Mesodermal cell (in vitro differentiated cells): ENCODE measurements around the gene ITGA1.
"Not testable (repeated sequence)": the region's sequence is repeated elsewhere in the genome, so short reads cannot be mapped to it uniquely, and the experiment has no call there.

ENCODE experiments used
- H3K27ac ChIP-seq: 2 replicates; pipeline ENCODE4 v1.7.0; 2013; ENCODE audit warnings: mild to moderate bottlenecking, low read depth, low read length, moderate library complexity; ENCODE audit not compliant: severe bottlenecking
- H3K36me3 ChIP-seq: 2 replicates; pipeline ENCODE4 v1.7.1; 2013; ENCODE audit warnings: mild to moderate bottlenecking, low read length, moderate library complexity; ENCODE audit not compliant: control insufficient read depth, insufficient read depth
- H3K4me1 ChIP-seq: one replicate; pipeline ENCODE4 v1.7.1; 2013; ENCODE audit warnings: mild to moderate bottlenecking, low read length; ENCODE audit not compliant: insufficient read depth, control insufficient read depth, poor library complexity, severe bottlenecking
- H3K4me3 ChIP-seq: 2 replicates; pipeline ENCODE4 v1.7.0; 2013; ENCODE audit warnings: low read length, control low read depth, mild to moderate bottlenecking; ENCODE audit not compliant: insufficient read depth, poor library complexity, severe bottlenecking; ENCODE audit errors: extremely low read depth
- H3K9me3 ChIP-seq: 2 replicates; pipeline ENCODE4 v1.7.1; 2013; ENCODE audit warnings: mild to moderate bottlenecking, low read length, moderate library complexity; ENCODE audit not compliant: control insufficient read depth
- WGBS, 2 experiments: methylation state at CpG; one replicate each; pipeline ENCODE4 v1.1.5; 2013; ENCODE audit warnings: missing lambda C conversion rate in 2 of 2; ENCODE audit not compliant: insufficient coverage in 2 of 2; 5-methylcytosine and 5-hydroxymethylcytosine counted together

The ITGA1 gene

DNA sequence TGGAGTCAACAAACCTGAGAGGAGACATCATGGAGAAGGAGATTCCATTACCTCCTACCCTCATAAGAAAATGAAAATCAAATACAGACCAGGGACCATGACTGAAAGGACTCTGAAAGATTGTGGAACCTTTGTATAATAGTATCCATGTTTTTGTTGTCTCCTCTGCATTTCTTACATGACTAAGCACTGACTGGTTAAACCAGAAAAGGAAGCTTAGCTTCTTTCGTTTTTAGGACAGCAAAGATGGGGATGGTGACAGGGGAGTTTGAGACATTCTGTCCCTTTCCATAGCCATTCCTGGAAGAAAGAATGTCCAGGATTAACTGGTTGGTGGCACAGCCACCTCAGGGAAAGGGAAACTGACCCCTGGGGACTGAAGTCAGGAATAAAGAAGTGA, 22.2 kb downstream of the ITGA1 start:
- H3K9me3 ChIP-seq: no peaks in the 10 kb centered on the region
- H3K4me3 ChIP-seq: no peak overlapping the region
- peak overlapping the region; percentile 12 for H3K27ac ChIP-seq
- peaks cover 11% of the 10 kb centered on the region for H3K36me3 ChIP-seq
- WGBS, 2 experiments: 88% methylated on average over 1 of the region's 1 CpG; no CpG with 5 or more reads in 1 of the 2 experiments
- H3K4me1 ChIP-seq: peaks cover 28% of the 10 kb centered on the region

DNA sequence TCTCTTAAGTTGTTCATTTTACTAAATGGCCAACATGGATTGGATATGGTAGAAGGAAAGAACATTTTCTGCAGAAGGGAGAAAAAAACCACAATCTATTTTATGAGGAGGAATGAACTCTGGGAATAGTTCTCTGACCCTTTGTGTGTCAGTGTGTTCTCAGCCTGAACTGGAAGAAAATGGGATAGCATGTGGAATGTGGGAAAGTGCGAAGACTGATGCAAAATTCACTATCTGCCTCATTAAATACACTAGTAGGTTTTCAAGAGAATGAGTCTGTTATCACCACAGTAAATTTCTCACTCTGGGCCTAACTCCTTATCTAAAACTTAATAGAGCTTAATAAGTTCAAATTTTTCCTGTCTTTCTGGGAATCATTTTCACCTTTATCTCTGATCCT, 22.7 kb downstream of the ITGA1 start:
- no peaks in the 10 kb centered on the region for H3K9me3 ChIP-seq
- H3K27ac ChIP-seq: peak overlapping the region; percentile 12
- H3K36me3 ChIP-seq: peaks cover 9% of the 10 kb centered on the region
- peaks cover 24% of the 10 kb centered on the region for H3K4me1 ChIP-seq
- no CpG with 5 or more reads among the region's 1 CpG for WGBS, 2 experiments
- no peak overlapping the region for H3K4me3 ChIP-seq

DNA sequence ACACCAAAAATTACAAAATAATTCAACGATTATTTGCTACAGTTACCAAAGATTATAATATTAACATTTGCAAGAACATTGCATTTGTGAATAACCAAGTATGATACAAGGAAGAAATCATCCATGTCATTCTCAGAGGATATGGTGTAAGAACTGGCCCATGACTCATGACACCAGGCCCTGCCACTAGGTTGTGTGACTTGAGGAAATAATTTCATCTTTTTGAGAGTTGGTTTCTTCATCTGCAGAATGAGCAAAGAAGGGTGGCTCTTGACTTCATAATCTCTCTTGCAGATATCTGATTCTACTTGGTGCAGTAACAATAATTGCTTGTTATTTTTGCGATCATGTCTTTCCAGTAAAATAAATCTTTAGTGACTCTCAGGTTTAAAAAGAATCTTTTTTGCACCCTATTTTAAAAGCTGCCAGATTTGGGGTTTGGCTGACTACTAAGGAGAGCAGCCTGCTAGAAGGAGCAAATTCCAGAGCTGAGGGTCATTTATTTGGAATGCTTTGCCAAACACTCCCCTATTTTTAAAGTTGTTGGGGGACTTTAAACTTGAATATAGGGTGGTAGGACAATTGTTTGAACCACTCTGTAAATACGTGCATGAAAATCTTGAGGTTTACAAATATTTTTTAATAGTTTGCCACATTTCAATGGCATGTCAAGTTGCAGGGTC, 23.5 kb downstream of the ITGA1 start:
- no CpG with 5 or more reads among the region's 3 CpGs for WGBS, 2 experiments
- Histone ChIP-seq H3K27ac (peak overlapping the region; percentile 58), H3K4me1 (peaks cover 24% of the 10 kb centered on the region), H3K4me3 (no peak overlapping the region), H3K9me3 (no peaks in the 10 kb centered on the region), H3K36me3 (peaks cover 5% of the 10 kb centered on the region)

DNA sequence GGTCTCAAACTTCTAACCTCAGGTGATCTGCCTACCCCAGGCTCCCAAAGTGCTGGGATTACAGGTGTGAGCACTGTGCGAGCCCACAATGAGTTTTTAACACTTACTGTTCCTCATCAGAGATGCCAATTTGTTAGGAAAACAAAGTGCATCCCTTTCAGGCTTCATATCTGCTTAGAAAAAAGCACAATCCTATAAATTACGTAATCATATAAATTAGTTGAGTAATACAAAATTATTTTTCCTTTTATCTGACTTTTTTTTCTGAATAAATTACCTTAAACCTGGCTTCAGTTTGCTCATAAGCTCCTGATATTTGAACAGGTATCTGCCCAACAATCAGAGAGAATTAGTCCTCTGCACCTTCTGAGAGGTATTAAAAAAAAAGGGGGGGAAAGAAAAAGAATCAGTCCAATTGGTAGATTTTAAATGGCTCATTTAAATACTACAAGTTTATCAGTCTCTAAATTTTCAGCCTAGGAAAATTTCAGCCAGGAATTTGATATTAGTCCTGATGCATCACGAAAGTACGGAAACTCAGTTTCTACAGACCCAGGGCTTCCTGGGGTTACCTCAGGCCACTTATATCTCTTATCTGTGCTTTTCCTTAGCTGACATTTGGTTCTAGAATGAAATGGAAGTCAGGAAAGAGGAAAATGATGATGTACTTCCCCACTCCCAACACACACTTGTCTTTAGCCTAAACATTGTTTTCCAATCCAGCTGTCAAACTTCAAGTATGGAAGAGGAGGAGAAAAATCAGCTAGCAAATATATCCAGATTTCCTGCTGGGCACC, 26.8 kb downstream of the ITGA1 start:
- Histone ChIP-seq H3K4me1 (peaks cover 22% of the 10 kb centered on the region), H3K4me3 (no peak overlapping the region), H3K36me3 (peaks cover 5% of the 10 kb centered on the region), H3K9me3 (no peaks in the 10 kb centered on the region), H3K27ac (no peak overlapping the region)
- 95 to 100% methylated on average over 3 of the region's 4 CpGs for WGBS, 2 experiments

DNA sequence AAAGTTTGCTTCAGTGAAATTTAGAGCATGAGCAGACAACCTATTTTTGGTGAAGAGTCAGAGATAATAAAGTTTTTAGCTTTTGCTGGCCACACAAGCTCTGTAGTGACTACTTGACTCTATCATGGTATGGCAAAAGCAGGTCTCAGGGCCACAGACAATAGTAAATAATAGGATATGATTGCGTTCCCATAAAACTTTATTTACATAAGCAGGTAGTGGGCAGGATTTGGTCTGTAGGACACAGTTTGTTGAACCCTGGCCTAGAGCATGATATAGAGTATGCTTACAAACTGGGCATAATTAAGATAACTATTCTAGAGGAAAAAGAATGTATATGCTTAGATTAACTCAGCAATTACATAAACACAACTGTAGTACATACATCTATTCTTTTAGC, 30.1 kb downstream of the ITGA1 start:
- peaks cover 5% of the 10 kb centered on the region for H3K36me3 ChIP-seq
- H3K4me1 ChIP-seq: no peaks in the 10 kb centered on the region
- H3K4me3 ChIP-seq: no peak overlapping the region
- no peaks in the 10 kb centered on the region for H3K9me3 ChIP-seq
- no CpG with 5 or more reads among the region's 1 CpG for WGBS, 2 experiments
- no peak overlapping the region for H3K27ac ChIP-seq

DNA sequence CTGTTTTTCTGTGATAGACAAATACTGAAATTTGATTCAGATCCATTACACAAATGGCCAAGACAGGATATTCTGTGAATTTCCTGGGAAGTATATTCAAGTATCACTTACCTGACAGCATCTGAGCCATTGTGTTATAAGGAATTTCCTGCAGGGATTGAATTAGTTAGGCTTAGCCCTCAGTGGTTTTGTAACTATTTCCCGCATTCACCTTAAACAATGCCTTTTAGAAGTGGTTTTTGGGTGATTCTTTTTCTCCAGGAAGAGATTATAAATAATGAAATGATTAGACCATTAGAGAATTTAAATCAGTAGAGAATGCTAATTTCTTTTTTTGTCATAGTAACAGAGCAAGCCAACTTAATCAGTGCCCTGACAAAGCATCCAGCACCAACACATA, 30.6 kb downstream of the ITGA1 start:
- peaks cover 5% of the 10 kb centered on the region for H3K36me3 ChIP-seq
- no peaks in the 10 kb centered on the region for H3K4me1 ChIP-seq
- no CpG with 5 or more reads among the region's 1 CpG for WGBS, 2 experiments
- H3K9me3 ChIP-seq: no peaks in the 10 kb centered on the region
- H3K4me3 ChIP-seq: no peak overlapping the region
- no peak overlapping the region for H3K27ac ChIP-seq

DNA sequence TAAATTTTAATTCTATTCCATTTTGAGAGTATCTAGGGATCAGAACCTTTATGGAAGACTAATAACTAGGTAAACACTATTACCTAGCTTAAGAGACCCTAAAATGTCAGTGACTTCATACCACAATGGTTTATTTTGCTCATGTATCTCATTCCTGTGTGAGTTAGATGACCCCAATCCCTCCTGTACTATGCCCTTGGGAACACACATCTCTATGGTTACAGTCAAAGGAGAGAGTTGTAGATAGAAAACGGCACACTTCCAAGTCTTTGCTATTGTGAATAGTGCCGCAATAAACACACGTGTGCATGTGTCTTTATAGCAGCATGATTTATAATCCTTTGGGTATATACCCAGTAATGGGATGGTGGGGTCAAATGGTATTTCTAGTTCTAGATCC, 31.1 kb downstream of the ITGA1 start:
- H3K27ac ChIP-seq, H3K9me3 ChIP-seq, H3K4me3 ChIP-seq, H3K4me1 ChIP-seq, H3K36me3 ChIP-seq: not testable (repeated sequence)
- no CpG with 5 or more reads among the region's 3 CpGs for WGBS, 2 experiments

DNA sequence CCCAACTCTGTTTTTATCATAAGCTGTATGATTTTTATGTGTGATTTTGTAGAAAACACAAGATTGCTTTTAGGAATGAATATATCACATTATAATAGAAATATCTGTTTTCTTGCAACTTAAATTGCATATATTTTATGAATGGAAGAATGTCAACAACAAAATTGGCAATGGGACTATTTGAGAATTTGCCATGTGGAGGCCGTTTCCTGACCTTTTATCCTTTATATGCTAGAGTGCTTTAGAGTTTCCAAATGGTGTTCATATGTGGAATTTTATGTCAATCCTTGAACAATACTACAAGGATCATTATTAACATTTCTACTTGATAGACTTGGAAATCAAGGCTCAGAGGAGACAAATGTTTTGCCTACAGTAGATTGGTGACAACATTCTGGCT, 34.2 kb downstream of the ITGA1 start:
- H3K4me1 ChIP-seq: no peaks in the 10 kb centered on the region
- H3K9me3 ChIP-seq: no peaks in the 10 kb centered on the region
- no CpG with 5 or more reads among the region's 1 CpG for WGBS, 2 experiments
- H3K4me3 ChIP-seq: no peak overlapping the region
- peaks cover 3% of the 10 kb centered on the region for H3K36me3 ChIP-seq
- no peak overlapping the region for H3K27ac ChIP-seq

DNA sequence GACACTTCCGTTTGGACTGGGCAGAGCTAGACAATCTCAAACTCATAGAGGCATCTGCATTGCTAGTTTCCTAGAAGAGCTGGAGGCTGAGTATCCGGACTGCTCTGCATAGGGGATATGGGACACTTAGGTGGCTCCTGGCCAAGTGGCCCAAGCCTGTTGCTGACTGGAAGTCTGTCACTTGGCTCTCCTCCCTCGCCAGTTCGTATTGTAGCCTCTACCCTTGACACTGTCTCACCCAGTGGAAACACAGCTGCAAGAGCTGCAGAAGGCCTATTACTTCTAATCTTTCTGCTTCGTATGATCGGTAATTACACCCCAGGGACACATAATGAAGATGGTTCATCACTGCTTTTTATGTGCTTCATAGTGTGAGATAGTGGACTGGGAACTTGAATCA, 34.7 kb downstream of the ITGA1 start:
- WGBS, 2 experiments: 98 to 100% methylated on average over 5 to 6 of the region's 6 CpGs
- Histone ChIP-seq H3K4me1 (no peaks in the 10 kb centered on the region), H3K27ac (no peak overlapping the region), H3K36me3 (peaks cover 7% of the 10 kb centered on the region), H3K9me3 (no peaks in the 10 kb centered on the region), H3K4me3 (no peak overlapping the region)

DNA sequence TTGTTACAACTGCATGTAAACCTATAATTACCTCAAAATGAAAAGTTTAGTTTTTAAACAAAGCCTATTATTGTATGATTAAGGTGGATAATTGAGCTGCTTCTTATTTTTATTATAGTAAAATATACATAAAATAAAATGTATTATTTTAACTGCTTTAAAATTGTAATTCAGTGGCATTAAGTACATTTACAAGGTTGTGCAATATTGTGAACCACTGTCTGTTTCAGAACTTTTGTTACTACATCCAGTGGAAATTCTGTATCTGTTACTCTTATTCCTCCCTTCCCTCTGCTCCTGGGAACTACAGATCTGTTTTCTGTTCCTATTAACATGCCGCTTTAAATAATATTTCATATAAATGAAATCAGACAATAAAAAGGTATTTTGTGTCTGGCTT, 37.1 kb downstream of the ITGA1 start:
- peaks cover 7% of the 10 kb centered on the region for H3K9me3 ChIP-seq
- H3K36me3 ChIP-seq: peaks cover 12% of the 10 kb centered on the region
- H3K4me1 ChIP-seq: no peaks in the 10 kb centered on the region
- no peak overlapping the region for H3K4me3 ChIP-seq
- H3K27ac ChIP-seq: no peak overlapping the region
- no CpG with 5 or more reads among the region's 1 CpG for WGBS, 2 experiments

DNA sequence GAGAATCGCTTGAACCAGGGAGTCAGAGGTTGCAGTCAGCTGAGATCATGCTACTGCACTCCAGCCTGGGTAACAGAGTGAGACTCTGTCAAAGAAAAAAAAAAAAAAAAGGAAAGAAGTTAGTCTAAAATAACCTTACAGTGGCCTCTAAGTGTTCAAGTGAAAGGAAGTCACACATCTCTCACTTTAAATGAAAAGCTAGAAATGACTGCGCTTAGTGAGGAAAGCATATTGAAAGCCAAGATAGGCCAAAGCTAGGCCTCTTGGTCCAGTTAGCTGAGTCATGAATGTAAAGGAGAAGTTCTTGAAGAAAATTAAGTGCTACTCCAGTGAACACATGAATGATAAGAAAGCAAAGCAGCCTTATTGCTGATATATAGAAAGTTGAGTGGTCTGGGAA, 38.1 kb downstream of the ITGA1 start:
- Histone ChIP-seq H3K36me3 (peaks cover 12% of the 10 kb centered on the region), H3K27ac (no peak overlapping the region), H3K4me1 (no peaks in the 10 kb centered on the region), H3K9me3 (peaks cover 7% of the 10 kb centered on the region), H3K4me3 (no peak overlapping the region)
- 94 to 100% methylated on average over 1 to 2 of the region's 2 CpGs for WGBS, 2 experiments
